ENCODE results near the gene RXYLT1.

RXYLT1 gene

DNA sequence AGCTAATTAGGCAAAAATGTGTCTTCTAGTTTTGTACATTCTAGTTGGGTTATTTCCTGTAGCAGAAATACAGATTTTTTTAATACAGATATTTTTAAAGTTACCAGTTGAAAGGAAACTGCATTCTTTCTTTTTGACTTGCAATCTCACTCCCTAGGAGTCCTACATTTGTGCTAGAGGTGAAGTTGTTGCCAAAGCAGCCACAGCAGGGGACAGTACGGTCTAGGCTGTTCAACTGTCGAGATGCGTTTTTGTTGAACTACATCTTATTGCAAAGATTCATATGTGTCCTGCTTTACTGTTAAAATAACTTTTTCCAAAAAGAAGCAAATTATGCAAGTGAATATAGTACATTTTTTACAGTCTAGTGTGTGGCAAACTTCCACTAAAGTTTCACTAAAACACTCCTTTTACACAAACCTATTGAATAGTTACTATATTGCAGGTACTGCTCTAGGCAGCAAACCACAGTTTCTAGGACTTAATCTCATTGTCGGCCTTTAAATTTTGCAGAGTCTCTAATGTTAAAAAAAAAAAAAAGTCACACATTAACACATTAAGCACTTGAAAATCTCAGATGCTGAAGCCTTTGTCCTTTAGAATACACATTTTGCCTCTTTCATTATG is 34.5 kb downstream of the RXYLT1 start:
- TF ChIP-seq, protein P1, sequence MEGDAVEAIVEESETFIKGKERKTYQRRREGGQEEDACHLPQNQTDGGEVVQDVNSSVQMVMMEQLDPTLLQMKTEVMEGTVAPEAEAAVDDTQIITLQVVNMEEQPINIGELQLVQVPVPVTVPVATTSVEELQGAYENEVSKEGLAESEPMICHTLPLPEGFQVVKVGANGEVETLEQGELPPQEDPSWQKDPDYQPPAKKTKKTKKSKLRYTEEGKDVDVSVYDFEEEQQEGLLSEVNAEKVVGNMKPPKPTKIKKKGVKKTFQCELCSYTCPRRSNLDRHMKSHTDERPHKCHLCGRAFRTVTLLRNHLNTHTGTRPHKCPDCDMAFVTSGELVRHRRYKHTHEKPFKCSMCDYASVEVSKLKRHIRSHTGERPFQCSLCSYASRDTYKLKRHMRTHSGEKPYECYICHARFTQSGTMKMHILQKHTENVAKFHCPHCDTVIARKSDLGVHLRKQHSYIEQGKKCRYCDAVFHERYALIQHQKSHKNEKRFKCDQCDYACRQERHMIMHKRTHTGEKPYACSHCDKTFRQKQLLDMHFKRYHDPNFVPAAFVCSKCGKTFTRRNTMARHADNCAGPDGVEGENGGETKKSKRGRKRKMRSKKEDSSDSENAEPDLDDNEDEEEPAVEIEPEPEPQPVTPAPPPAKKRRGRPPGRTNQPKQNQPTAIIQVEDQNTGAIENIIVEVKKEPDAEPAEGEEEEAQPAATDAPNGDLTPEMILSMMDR (IDR thresholded peaks at IDR 0.05; ENCODE audit: extremely low read depth, insufficient read depth, missing control alignments) = no peak
- in situ Hi-C loops (cut with MboI; ENCODE audit: low pct_unique_long_range_greater_than_20kb, low sequenced_read_pairs, unreplicated experiment) = no loop called here
- no peak for DNase-seq (ENCODE audit: low spot score)

DNA sequence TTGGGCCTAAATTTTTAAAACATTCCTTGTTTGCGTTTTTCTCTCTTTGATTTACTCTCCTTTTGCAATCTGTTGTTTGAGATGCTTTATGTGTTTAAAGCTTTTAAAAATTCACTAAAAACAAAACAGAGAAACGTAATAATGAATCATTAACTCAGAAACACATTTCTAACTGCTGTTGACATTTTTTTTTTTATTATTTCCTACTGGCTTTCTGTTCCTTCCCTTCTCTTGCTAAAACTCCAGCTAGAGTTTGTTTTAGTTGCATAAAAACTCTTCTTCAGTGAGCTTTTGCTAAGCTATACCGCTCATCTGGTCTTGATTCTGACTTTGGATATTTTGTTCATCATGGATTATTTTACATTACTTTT is 35.8 kb downstream of the RXYLT1 start:
- TF ChIP-seq, protein P1 (IDR thresholded peaks at IDR 0.05; ENCODE audit: extremely low read depth, insufficient read depth, missing control alignments) = no peak
- no peak for DNase-seq (ENCODE audit: low spot score)
- in situ Hi-C loops (cut with MboI; ENCODE audit: low pct_unique_long_range_greater_than_20kb, low sequenced_read_pairs, unreplicated experiment) = no loop called here

DNA sequence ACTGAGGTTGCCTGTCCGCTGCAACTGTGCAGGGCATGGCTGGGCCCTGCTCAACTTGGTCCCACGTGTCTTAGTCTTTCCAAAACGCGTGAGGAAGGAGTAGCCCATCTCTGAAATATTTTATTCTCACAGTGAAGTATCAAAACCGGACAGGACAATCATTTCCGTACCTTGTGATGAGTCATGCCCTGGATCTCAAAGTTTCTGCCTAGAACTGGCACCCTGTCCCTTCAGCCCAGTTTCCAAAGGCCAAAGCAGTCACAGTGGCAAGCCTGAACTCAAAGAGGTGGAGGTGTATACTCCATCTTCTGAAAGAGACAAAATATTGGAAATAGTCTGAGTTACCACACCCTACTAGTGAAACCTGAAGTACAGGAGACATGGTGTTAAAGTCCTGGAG is 36.3 kb downstream of the RXYLT1 start:
- in situ Hi-C loops (cut with MboI; ENCODE audit: low pct_unique_long_range_greater_than_20kb, low sequenced_read_pairs, unreplicated experiment) = no loop called here
- TF ChIP-seq, protein P1 (IDR thresholded peaks at IDR 0.05; ENCODE audit: extremely low read depth, insufficient read depth, missing control alignments) = no peak

DNA sequence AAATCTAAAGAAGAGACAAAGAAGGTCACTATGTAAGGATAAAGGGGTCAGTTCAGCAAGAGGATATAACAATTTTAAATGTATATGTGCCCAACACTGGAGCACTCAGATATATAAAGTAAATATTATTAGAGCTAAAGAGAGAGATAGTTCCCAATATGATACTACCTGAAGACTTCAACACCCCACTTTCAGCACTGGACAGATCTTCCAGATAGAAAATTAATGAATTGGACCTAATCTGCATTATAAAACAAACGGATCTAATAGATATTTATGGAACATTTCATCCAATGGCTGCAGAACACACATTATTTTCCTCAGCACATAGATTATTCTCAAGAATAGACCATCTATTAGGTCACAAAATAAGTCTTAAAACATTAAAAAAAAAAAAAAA is 40.7 kb downstream of the RXYLT1 start:
- TF ChIP-seq, protein P1 (IDR thresholded peaks at IDR 0.05; ENCODE audit: extremely low read depth, insufficient read depth, missing control alignments) = no peak
- in situ Hi-C loops (cut with MboI; ENCODE audit: low pct_unique_long_range_greater_than_20kb, low sequenced_read_pairs, unreplicated experiment) = no loop called here
- DNase-seq (ENCODE audit: low spot score) = no peak

More for the DNA sequence above, 36.3 kb downstream of the RXYLT1 start:
- no peak for DNase-seq (ENCODE audit: low spot score)

DNA sequence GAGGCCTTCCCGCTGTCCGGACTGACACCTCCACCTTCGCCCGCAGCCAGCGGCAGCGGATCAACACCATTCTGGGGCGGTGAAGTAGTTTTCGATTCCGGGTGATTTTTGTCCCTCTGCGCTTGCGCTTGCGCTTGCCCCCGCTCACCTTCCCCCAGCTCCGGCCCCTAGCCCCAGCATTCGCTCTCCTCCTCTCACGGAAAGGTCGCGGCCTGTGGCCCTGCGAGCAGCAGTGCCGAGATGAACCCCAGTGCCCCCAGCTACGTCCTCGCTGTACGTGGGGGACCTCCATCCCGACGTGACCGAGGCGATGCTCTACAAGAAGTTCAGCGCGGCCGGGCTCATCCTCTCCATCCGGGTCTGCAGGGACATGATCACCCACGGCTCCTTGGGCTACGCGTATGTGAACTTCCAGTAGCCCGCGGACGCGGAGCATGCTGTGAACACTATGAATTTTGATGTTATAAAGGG is 42.1 kb downstream of the RXYLT1 start:
- in situ Hi-C loops (cut with MboI; ENCODE audit: low pct_unique_long_range_greater_than_20kb, low sequenced_read_pairs, unreplicated experiment) = no loop called here
- TF ChIP-seq, protein P1 (IDR thresholded peaks at IDR 0.05; ENCODE audit: extremely low read depth, insufficient read depth, missing control alignments) = no peak
- DNase-seq (ENCODE audit: low spot score) = no peak

DNA sequence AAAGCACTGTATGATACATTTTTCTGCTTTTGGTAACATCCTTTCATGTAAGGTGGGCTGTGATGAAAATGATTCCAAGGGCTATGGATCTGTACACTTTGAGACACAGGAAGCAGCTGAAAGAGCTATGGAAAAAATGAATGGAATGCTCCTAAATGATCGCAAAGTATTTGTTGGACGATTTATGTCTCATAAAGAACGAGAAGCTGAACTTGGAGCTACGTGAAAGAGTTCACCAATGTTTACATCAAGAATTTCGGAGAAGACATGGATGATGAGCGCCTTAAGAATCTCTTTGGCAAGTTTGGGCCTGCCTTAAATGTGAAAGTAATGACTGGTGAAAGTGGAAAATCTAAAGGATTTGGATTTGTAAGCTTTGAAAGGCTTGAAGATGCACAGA is 42.6 kb downstream of the RXYLT1 start:
- TF ChIP-seq, protein P1 (IDR thresholded peaks at IDR 0.05; ENCODE audit: extremely low read depth, insufficient read depth, missing control alignments) = no peak
- in situ Hi-C loops (cut with MboI; ENCODE audit: low pct_unique_long_range_greater_than_20kb, low sequenced_read_pairs, unreplicated experiment) = no loop called here
- no peak for DNase-seq (ENCODE audit: low spot score)
